ENCODE measurements around the gene RTN1.

- peak; percentile 81 for TF ChIP-seq CTCF (conservative IDR thresholded peaks at IDR 0.05; ENCODE audit: low read length)
- TF ChIP-seq EZH2phosphoT487 (IDR thresholded peaks at IDR 0.05; ENCODE audit: borderline replicate concordance, low read depth, low read length), result no peak
These were observed 182.1 kb downstream of the RTN1 start for GRCh38 chr14:59688224-59689170.
